LoVo (cell line): ENCODE measurements around the gene TP53TG3C.
"Not testable (repeated sequence)": the region's sequence is repeated elsewhere in the genome, so short reads cannot be mapped to it uniquely, and the experiment has no call there.

Experiments used
- DNase-seq: peaks from one replicate; pipeline ENCODE4 v3.0.0-alpha.2; 2016; ENCODE audit warnings: low spot score

The TP53TG3C gene, protein sequence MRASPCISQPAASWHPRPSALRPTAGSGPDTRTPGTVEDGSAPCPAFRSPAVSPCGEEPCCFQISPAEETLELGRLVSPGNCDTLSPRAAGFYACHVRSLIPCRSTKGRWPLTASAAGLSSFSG

DNA sequence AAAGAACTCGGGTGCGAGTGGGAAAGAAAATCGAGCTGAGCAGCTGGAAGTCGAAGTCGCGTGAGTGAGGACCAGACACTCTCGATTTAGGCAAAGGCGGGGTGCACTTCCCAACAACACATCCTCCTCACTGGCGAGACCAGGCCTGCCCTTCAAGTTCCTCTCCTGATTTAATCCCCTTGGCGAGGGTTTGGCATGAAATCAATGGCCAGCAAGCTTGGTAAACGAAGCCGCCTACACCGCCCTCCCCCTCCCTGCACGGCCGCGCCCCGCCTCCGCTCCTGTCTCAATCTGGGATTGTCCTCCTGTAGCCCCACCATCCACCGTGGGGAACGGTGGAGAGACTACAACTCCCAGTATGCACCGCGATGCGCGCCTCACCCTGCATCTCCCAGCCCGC lies at the start of gene TP53TG3C:
Gene TP53TG3C (plus strand): TSS at position 301 of the 400 bp plus-strand sequence. CDS start 68 bp downstream, at position 369.
- DNase-seq = not testable (repeated sequence)
